ENCODE data around the gene TOR1B. TPM values are rescaled to one million over a fixed set of nuclear protein-coding genes. Genes with fewer than 3 reads are reported as not detected.

The TOR1B gene
- total and polyA plus RNA-seq, 2 of the 4 experiments (the other 2 are of a cell fraction): 15.6 to 21.0 TPM

DNA sequence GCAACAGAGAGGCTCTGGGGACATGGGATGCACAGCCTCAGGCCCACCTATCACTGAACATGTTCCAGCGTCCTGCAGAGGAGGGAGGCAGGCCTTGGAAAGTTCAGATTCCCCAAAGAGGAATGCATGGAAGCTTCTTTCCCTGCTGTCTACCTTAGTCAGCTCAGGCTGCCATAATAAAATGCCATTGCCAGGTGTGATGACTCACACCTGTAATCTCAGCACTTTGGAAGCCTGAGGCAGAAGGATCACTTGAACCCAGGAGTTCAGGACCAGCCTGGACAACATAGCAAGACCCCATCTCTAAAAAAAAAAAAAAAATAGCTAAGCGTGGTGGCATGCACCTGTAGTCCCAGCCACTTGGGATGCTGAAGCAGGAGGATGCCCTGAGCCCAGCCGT is 24.5 kb upstream of the TOR1B start:
- H2BK20ac ChIP-seq (ENCODE audit: low read depth, low read length): peak overlapping the region; percentile 78; the same call in 1 of the 2 replicates
- no peak overlapping the region for H3K4me2 ChIP-seq (ENCODE audit: low read depth, low read length)
- H4K91ac ChIP-seq (ENCODE audit: insufficient read depth, low read depth, low read length): no peak overlapping the region
- intact Hi-C loops (cut with micrococcal nuclease): no loop called here
- H3K79me1 ChIP-seq (ENCODE audit: low read depth in 1 of 2, low read length in 2 of 2): no peaks in the 10 kb centered on the region
- H4K5ac ChIP-seq (ENCODE audit: low read depth, low read length): no peak overlapping the region; the same call in 1 of the 2 replicates
- peak overlapping the region; percentile 53 for H3K4ac ChIP-seq (ENCODE audit: low read depth, low read length)
- no peak overlapping the region for H3K27ac ChIP-seq (ENCODE audit: insufficient read depth, low read length)
- H2AK9ac ChIP-seq (replicated peaks; ENCODE audit: low read depth, low read length, poor library complexity): peak overlapping the region; percentile 24
- H3K9ac ChIP-seq (ENCODE audit: low read depth, low read length): no peak overlapping the region
- BruUV-seq (replicated peaks): no TSS peak
- POLR2A ChIA-PET (ENCODE audit: unreplicated experiment): no interaction called here
- no peak overlapping the region for H2BK5ac ChIP-seq (ENCODE audit: low read depth, low read length, poor library complexity, severe bottlenecking)
- H4K8ac ChIP-seq (ENCODE audit: low read depth in 2 of 2, low read length in 2 of 2): peak overlapping the region in 1 of 2 experiments; percentile 9; a peak in 2 of 4 replicates
- H3K4me1 ChIP-seq (ENCODE audit: control insufficient read depth, insufficient read depth, low read length): peaks cover 18% of the 10 kb centered on the region
- H2AK5ac ChIP-seq (ENCODE audit: low read depth, low read length): peak overlapping the region; percentile 84
- no peak for DNase-seq
- H3K18ac ChIP-seq (ENCODE audit: low read depth, low read length): peak overlapping the region; percentile 50; the same call in 1 of the 2 replicates
- H2AFZ ChIP-seq (replicated peaks; ENCODE audit: low read length, poor library complexity): no peak overlapping the region
- no peak for TF ChIP-seq MXI1 (IDR thresholded peaks at IDR 0.05; ENCODE audit: borderline replicate concordance, low read depth, low read length)
- TF ChIP-seq, protein P1, sequence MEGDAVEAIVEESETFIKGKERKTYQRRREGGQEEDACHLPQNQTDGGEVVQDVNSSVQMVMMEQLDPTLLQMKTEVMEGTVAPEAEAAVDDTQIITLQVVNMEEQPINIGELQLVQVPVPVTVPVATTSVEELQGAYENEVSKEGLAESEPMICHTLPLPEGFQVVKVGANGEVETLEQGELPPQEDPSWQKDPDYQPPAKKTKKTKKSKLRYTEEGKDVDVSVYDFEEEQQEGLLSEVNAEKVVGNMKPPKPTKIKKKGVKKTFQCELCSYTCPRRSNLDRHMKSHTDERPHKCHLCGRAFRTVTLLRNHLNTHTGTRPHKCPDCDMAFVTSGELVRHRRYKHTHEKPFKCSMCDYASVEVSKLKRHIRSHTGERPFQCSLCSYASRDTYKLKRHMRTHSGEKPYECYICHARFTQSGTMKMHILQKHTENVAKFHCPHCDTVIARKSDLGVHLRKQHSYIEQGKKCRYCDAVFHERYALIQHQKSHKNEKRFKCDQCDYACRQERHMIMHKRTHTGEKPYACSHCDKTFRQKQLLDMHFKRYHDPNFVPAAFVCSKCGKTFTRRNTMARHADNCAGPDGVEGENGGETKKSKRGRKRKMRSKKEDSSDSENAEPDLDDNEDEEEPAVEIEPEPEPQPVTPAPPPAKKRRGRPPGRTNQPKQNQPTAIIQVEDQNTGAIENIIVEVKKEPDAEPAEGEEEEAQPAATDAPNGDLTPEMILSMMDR (conservative IDR thresholded peaks at IDR 0.05; ENCODE audit: low read depth, low read length): no peak
- TF ChIP-seq BHLHE40 (IDR thresholded peaks at IDR 0.05; ENCODE audit: low read depth, low read length): no peak
- no peak for TF ChIP-seq CEBPB (IDR thresholded peaks at IDR 0.05; ENCODE audit: low read depth, low read length)
- no peak for TF ChIP-seq FOS (IDR thresholded peaks at IDR 0.05; ENCODE audit: low read depth, low read length)
- TF ChIP-seq RFX5 (IDR thresholded peaks at IDR 0.05; ENCODE audit: low read depth, low read length): no peak
- TF ChIP-seq POLR2A (IDR thresholded peaks at IDR 0.05; ENCODE audit: low read depth, low read length): no peak
- no peak for TF ChIP-seq RCOR1 (IDR thresholded peaks at IDR 0.05; ENCODE audit: insufficient replicate concordance, low read length)
- TF ChIP-seq USF2 (IDR thresholded peaks at IDR 0.05; ENCODE audit: low read depth, low read length): no peak
- TF ChIP-seq CHD1 (IDR thresholded peaks at IDR 0.05; ENCODE audit: low read depth, low read length): no peak
- H3K23ac ChIP-seq (ENCODE audit: low read depth, low read length): no peak overlapping the region
- dilution Hi-C loops (cut with HindIII; ENCODE audit: low sequenced_read_pairs, unreplicated experiment): no loop called here
- H2BK15ac ChIP-seq (ENCODE audit: low read depth, low read length): peak overlapping the region; percentile 89
- H4K20me1 ChIP-seq (ENCODE audit: insufficient read depth, low read length): no peaks in the 10 kb centered on the region
- CTCF ChIA-PET: interaction anchor here (1.8 to 1.9 kb wide), 2 partner anchors 41 to 136 kb away, joined by 4 to 17 read pairs; no protein-coding TSS in a partner anchor
- no peaks in the 10 kb centered on the region for H3K27me3 ChIP-seq (ENCODE audit: control insufficient read depth, insufficient read depth, low read length)
- H3K36me3 ChIP-seq (ENCODE audit: control insufficient read depth, insufficient read depth, low read length): no peaks in the 10 kb centered on the region
- peak overlapping the region; percentile 82 for H2BK120ac ChIP-seq (ENCODE audit: low read depth, low read length)
- peak overlapping the region; percentile 76 for H3K14ac ChIP-seq (replicated peaks; ENCODE audit: low read depth, low read length)
- in situ Hi-C loops (cut with MboI; ENCODE audit: low sequenced_read_pairs): no loop called here
- ATAC-seq (ENCODE audit: low read depth): no peak
- no peak overlapping the region for H3K4me3 ChIP-seq (ENCODE audit: insufficient read depth, low read depth, low read length)
- H3K9me3 ChIP-seq (ENCODE audit: control insufficient read depth, insufficient read depth, low read length): no peaks in the 10 kb centered on the region
- WGBS, 2 experiments (ENCODE audit: extremely low coverage in 2 of 2, insufficient read length in 1 of 2): 100% methylated on average over 1 of the region's 3 CpGs; no CpG with 5 or more reads in 1 of the 2 experiments
- no peak overlapping the region for H3K56ac ChIP-seq (ENCODE audit: extremely low read depth, insufficient read depth, low read length)
- peaks cover 23% of the 10 kb centered on the region for H3K9me1 ChIP-seq (ENCODE audit: insufficient read depth, low read length)

Data from IMR-90 (cell line).